H9 (cell line): Measurements from ENCODE around the gene NAPB. TPM values are rescaled to one million over a fixed set of nuclear protein-coding genes. Genes with fewer than 3 reads are reported as not detected.

ENCODE experiments used
- DNase-seq: peaks from one replicate; pipeline ENCODE4 v3.0.0-alpha.2; 2017
- H2AFZ ChIP-seq: one replicate; pipeline ENCODE4 v1.6.1; 2013; ENCODE audit warnings: mild to moderate bottlenecking, low read length, control low read depth, moderate library complexity
- H2AK5ac ChIP-seq: 2 replicates; pipeline ENCODE4 v1.6.1; 2013; ENCODE audit warnings: low read length, control low read depth, mixed read lengths; ENCODE audit not compliant: insufficient read length
- H2BK120ac ChIP-seq: one replicate; pipeline ENCODE4 v1.6.1; 2013; ENCODE audit warnings: low read depth, mild to moderate bottlenecking, low read length, control low read depth, inconsistent platforms; ENCODE audit not compliant: poor library complexity, severe bottlenecking
- H2BK12ac ChIP-seq: 2 replicates; pipeline ENCODE4 v1.6.1; 2013; ENCODE audit warnings: low read length, control low read depth, mixed read lengths, low read depth; ENCODE audit not compliant: insufficient read length
- H2BK15ac ChIP-seq: 2 replicates; pipeline ENCODE4 v1.6.1; 2013; ENCODE audit warnings: low read depth, low read length, control low read depth
- H2BK20ac ChIP-seq: one replicate; pipeline ENCODE4 v1.6.1; 2013; ENCODE audit warnings: low read depth, mild to moderate bottlenecking, low read length, control low read depth, inconsistent platforms; ENCODE audit not compliant: poor library complexity, severe bottlenecking
- H2BK5ac ChIP-seq: 2 replicates; pipeline ENCODE4 v1.6.1; 2013; ENCODE audit warnings: low read length, control low read depth, mixed read lengths; ENCODE audit not compliant: insufficient read length
- H3K14ac ChIP-seq: 2 replicates; pipeline ENCODE4 v1.6.1; 2013; ENCODE audit warnings: low read length, control low read depth; ENCODE audit not compliant: insufficient read depth
- H3K18ac ChIP-seq: 2 replicates; pipeline ENCODE4 v1.6.1; 2013; ENCODE audit warnings: low read depth, mild to moderate bottlenecking, mixed read lengths, low read length, control low read depth; ENCODE audit not compliant: insufficient read length
- H3K23ac ChIP-seq: 2 replicates; pipeline ENCODE4 v1.6.1; 2013; ENCODE audit warnings: low read length, control low read depth, mixed read lengths, low read depth; ENCODE audit not compliant: insufficient read length
- H3K23me2 ChIP-seq: 2 replicates; pipeline ENCODE4 v1.6.1; 2013; ENCODE audit warnings: low read depth, mild to moderate bottlenecking, mixed read lengths, low read length, control low read depth; ENCODE audit not compliant: insufficient read length, poor library complexity, severe bottlenecking
- H3K27ac ChIP-seq: 2 replicates; pipeline ENCODE4 v1.5.1; 2013; ENCODE audit warnings: low read length, control low read depth, mixed read lengths, low read depth; ENCODE audit not compliant: insufficient read length
- H3K27me3 ChIP-seq: 2 replicates; pipeline ENCODE4 v1.6.1; 2013; ENCODE audit warnings: low read length, control low read depth, inconsistent platforms; ENCODE audit not compliant: insufficient read depth
- H3K4ac ChIP-seq: 2 replicates; pipeline ENCODE4 v1.6.1; 2013; ENCODE audit warnings: low read depth, mild to moderate bottlenecking, control low read depth, inconsistent platforms, low read length, moderate library complexity
- H3K4me1 ChIP-seq: 2 replicates; pipeline ENCODE4 v1.6.1; 2013; ENCODE audit warnings: low read length, control low read depth, inconsistent platforms; ENCODE audit not compliant: insufficient read depth
- H3K4me2 ChIP-seq: 2 replicates; pipeline ENCODE4 v1.6.1; 2013; ENCODE audit warnings: low read length, control low read depth, mixed read lengths; ENCODE audit not compliant: insufficient read length, insufficient read depth
- H3K56ac ChIP-seq: 2 replicates; pipeline ENCODE4 v1.6.1; 2013; ENCODE audit warnings: low read depth, mild to moderate bottlenecking, mixed read lengths, low read length, control low read depth; ENCODE audit not compliant: insufficient read length
- H3K79me1 ChIP-seq: 2 replicates; pipeline ENCODE4 v1.6.1; 2013; ENCODE audit warnings: low read depth, mild to moderate bottlenecking, moderate library complexity, low read length, control low read depth, inconsistent platforms; ENCODE audit not compliant: insufficient read depth, poor library complexity, severe bottlenecking
- H3K79me2 ChIP-seq: 2 replicates; pipeline ENCODE4 v1.6.1; 2013; ENCODE audit warnings: low read length, control low read depth, inconsistent platforms; ENCODE audit not compliant: insufficient read depth
- H3K9ac ChIP-seq: 2 replicates; pipeline ENCODE4 v1.6.1; 2013; ENCODE audit warnings: low read length, control low read depth, mixed read lengths; ENCODE audit not compliant: insufficient read length; ENCODE audit errors: extremely low read depth
- H3K9me3 ChIP-seq: one replicate; pipeline ENCODE4 v1.6.1; 2013; ENCODE audit warnings: low read depth, low read length, inconsistent platforms; ENCODE audit not compliant: control insufficient read depth
- H3T11ph ChIP-seq: one replicate; pipeline ENCODE4 v1.6.1; 2013; ENCODE audit warnings: mild to moderate bottlenecking, low read length, control low read depth, inconsistent platforms
- H4K20me1 ChIP-seq: one replicate; pipeline ENCODE4 v1.6.1; 2013; ENCODE audit not compliant: control insufficient read depth, insufficient read length, insufficient read depth
- H4K5ac ChIP-seq: 2 replicates; pipeline ENCODE4 v1.6.1; 2013; ENCODE audit warnings: low read depth, mild to moderate bottlenecking, mixed read lengths, low read length, control low read depth; ENCODE audit not compliant: insufficient read length
- H4K8ac ChIP-seq: replicated peaks from 2 replicates; pipeline ENCODE4 v1.6.1; 2013; ENCODE audit warnings: low read length, control low read depth, mixed read lengths, low read depth; ENCODE audit not compliant: insufficient read length
- H4K91ac ChIP-seq: 2 replicates; pipeline ENCODE4 v1.6.1; 2013; ENCODE audit warnings: low read depth, mild to moderate bottlenecking, moderate library complexity, mixed read lengths, low read length, control low read depth; ENCODE audit not compliant: insufficient read length
- H3K27ac Mint-ChIP-seq, 3 experiments: 2 replicates in 2 of 3; 3 replicates in 1 of 3; pipeline ENCODE4 v1.8.0; 2020 to 2021; ENCODE audit warnings: mixed read lengths in 3 of 3, mild to moderate bottlenecking in 1 of 3, moderate library complexity in 1 of 3
- H3K27me3 Mint-ChIP-seq: 2 replicates; pipeline ENCODE4 v1.8.0; 2021; ENCODE audit warnings: low read depth, mild to moderate bottlenecking, moderate library complexity, mixed read lengths
- H3K36me3 Mint-ChIP-seq, 3 experiments: 2 replicates in 2 of 3; 3 replicates in 1 of 3; pipeline ENCODE4 v1.8.0; 2020 to 2021; ENCODE audit warnings: low read depth in 3 of 3, mixed read lengths in 3 of 3; ENCODE audit not compliant: insufficient read depth in 1 of 3
- H3K4me1 Mint-ChIP-seq, 2 experiments: 2 replicates each; pipeline ENCODE4 v1.8.0; 2020; ENCODE audit warnings: mixed read lengths in 2 of 2
- H3K4me3 Mint-ChIP-seq, 2 experiments: 2 replicates in 1 of 2; 3 replicates in 1 of 2; pipeline ENCODE4 v1.8.0; 2020 to 2021; ENCODE audit warnings: mild to moderate bottlenecking in 2 of 2, mixed read lengths in 2 of 2, moderate library complexity in 1 of 2
- H3K9me3 Mint-ChIP-seq, 2 experiments: 2 replicates in 1 of 2; 3 replicates in 1 of 2; pipeline ENCODE4 v1.8.0; 2020; ENCODE audit warnings: mild to moderate bottlenecking in 2 of 2, mixed read lengths in 2 of 2, moderate library complexity in 1 of 2
- WGBS: extraction: QIAGEN DNeasy Blood & Tissue Kit; methylation state at CpG from one replicate; pipeline ENCODE4 v1.1.7; 2013; ENCODE audit warnings: missing lambda C conversion rate, low lambda C conversion rate, mixed read lengths; ENCODE audit not compliant: insufficient read length; ENCODE audit errors: extremely low coverage; 5-methylcytosine and 5-hydroxymethylcytosine counted together
- total RNA-seq: library from RNA; stranded (reverse); gene quantifications from 2 replicates; pipeline ENCODE4 v1.2.1, GENCODE V29; 2021
- TF ChIP-seq, protein P1 (sequence below): fragments of 200-600 bp; sonication (generic); conservative IDR thresholded peaks from 3 replicates; pipeline ENCODE4 v1.8.0; 2021; ENCODE audit warnings: antibody characterized with exemption, mild to moderate bottlenecking

NAPB gene
- total RNA-seq, 1 experiment from 2014 or later: 10.4 TPM

GRCh38 chr20:23454816-23455215, 33.5 kb upstream of the NAPB start:
- H3K14ac ChIP-seq: no peak overlapping the region
- H2BK120ac ChIP-seq: no peak overlapping the region
- Mint-ChIP-seq H3K4me1 (peaks cover 10 to 11% of the 10 kb centered on the region in 2 experiments; a peak in 3 of 4 replicates), H3K27me3 (peaks cover 7% of the 10 kb centered on the region), H3K36me3 (peaks cover 3 to 6% (median 4%) of the 10 kb centered on the region in 3 experiments; a peak in 6 of 7 replicates), H3K4me3 (no peak overlapping the region), H3K9me3 (peaks cover 0 to 5% of the 10 kb centered on the region in 2 experiments; a peak in 3 of 5 replicates), H3K27ac (no peak overlapping the region)
- no CpG with 5 or more reads among the region's 1 CpG for WGBS
- H4K91ac ChIP-seq: no peak overlapping the region
- H2BK15ac ChIP-seq: no peak overlapping the region
- H3K79me1 ChIP-seq: no peaks in the 10 kb centered on the region
- H2AK5ac ChIP-seq: no peak overlapping the region
- no peaks in the 10 kb centered on the region for H3K23me2 ChIP-seq
- H3K56ac ChIP-seq: no peak overlapping the region
- no peak overlapping the region for H3K23ac ChIP-seq
- no peak overlapping the region for H3K4ac ChIP-seq
- H3K18ac ChIP-seq: no peak overlapping the region
- no peak for DNase-seq
- no peaks in the 10 kb centered on the region for H4K20me1 ChIP-seq
- H2BK5ac ChIP-seq: no peak overlapping the region
- TF ChIP-seq, protein P1, sequence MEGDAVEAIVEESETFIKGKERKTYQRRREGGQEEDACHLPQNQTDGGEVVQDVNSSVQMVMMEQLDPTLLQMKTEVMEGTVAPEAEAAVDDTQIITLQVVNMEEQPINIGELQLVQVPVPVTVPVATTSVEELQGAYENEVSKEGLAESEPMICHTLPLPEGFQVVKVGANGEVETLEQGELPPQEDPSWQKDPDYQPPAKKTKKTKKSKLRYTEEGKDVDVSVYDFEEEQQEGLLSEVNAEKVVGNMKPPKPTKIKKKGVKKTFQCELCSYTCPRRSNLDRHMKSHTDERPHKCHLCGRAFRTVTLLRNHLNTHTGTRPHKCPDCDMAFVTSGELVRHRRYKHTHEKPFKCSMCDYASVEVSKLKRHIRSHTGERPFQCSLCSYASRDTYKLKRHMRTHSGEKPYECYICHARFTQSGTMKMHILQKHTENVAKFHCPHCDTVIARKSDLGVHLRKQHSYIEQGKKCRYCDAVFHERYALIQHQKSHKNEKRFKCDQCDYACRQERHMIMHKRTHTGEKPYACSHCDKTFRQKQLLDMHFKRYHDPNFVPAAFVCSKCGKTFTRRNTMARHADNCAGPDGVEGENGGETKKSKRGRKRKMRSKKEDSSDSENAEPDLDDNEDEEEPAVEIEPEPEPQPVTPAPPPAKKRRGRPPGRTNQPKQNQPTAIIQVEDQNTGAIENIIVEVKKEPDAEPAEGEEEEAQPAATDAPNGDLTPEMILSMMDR: no peak
- no peak overlapping the region for H2BK20ac ChIP-seq
- H4K5ac ChIP-seq: no peak overlapping the region
- no peak overlapping the region for H3K4me2 ChIP-seq
- peaks cover 3% of the 10 kb centered on the region; the same call in 1 of the 2 replicates for H3K4me1 ChIP-seq
- H2AFZ ChIP-seq: no peak overlapping the region
- H3K27me3 ChIP-seq: no peaks in the 10 kb centered on the region
- H3K79me2 ChIP-seq: no peaks in the 10 kb centered on the region
- no peak overlapping the region for H3K27ac ChIP-seq
- no peak overlapping the region for H4K8ac ChIP-seq
- H2BK12ac ChIP-seq: no peak overlapping the region
- no peak overlapping the region for H3T11ph ChIP-seq
- H3K9ac ChIP-seq: no peak overlapping the region
- H3K9me3 ChIP-seq: no peaks in the 10 kb centered on the region
